Transverse colon (tissue), 4 donors: ENCODE data around the gene DNAL1.

Experiments used
- EP300 ChIP-seq: sonication (generic); formaldehyde crosslinking; IDR thresholded peaks from one replicate; pipeline ENCODE4 v1.6.1; 2017; ENCODE audit warnings: antibody characterized with exemption, low read depth
- POLR2A ChIP-seq: fragments of 450-650 bp; IDR thresholded peaks from one replicate; pipeline ENCODE4 v1.6.1; 2016; ENCODE audit warnings: antibody characterized with exemption, mild to moderate bottlenecking, moderate library complexity
- POLR2AphosphoS5 ChIP-seq, 3 donors: sonication (generic); formaldehyde crosslinking; IDR thresholded peaks; one replicate each; pipeline ENCODE4 v1.6.1; 2016; ENCODE audit warnings: antibody characterized with exemption in 3 of 3
- TF ChIP-seq, protein P1 (sequence below), 5 experiments: fragments of 200-600 bp in 3 of 5; fragments of 450-650 bp in 2 of 5; sonication (generic) in 3 of 5; IDR thresholded peaks; 1 replicate in 2 of 5; 2 replicates in 3 of 5; pipeline ENCODE4 v1.5.1; 2016 to 2017; ENCODE audit warnings: antibody characterized with exemption in 5 of 5, inconsistent platforms in 3 of 5, mild to moderate bottlenecking in 2 of 5, moderate library complexity in 1 of 5

DNA sequence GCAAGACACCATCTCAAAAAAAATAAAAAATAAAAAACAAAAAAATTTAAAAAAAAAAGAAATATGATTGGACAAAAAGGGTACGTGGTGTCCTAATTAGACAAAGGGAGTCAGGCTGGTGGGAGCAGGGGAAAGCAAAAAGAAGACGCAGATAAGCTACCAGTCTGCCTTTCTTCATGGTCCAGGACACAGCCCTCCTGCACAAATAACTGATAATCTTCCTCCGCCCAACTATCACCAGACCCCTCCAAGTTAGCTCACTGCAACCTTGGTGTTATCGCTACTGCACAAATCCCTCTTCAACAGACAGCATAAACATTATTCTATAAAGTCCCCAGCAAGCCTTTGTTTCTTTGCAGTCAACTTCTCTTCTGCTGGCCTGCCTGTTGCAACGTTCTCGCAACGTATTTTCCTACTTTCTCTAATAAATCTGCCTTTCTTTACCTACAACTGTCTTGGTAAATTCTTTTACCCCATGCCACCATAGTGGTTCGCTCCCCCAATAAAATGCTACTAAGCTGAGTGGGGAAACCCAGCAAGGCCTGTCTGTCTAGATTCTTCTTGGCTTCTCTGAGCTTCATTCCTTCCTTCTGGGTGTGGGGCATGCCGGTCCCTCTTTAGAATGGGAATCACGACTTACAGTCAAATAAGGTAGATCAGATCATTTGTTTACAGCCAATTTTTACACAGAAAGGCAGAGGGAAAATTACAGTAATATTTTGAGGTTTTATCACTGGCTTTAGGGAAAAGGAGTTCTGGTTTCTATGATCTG lies 14.6 kb upstream of the DNAL1 start:
- TF ChIP-seq POLR2A = no peak
- TF ChIP-seq, protein P1, sequence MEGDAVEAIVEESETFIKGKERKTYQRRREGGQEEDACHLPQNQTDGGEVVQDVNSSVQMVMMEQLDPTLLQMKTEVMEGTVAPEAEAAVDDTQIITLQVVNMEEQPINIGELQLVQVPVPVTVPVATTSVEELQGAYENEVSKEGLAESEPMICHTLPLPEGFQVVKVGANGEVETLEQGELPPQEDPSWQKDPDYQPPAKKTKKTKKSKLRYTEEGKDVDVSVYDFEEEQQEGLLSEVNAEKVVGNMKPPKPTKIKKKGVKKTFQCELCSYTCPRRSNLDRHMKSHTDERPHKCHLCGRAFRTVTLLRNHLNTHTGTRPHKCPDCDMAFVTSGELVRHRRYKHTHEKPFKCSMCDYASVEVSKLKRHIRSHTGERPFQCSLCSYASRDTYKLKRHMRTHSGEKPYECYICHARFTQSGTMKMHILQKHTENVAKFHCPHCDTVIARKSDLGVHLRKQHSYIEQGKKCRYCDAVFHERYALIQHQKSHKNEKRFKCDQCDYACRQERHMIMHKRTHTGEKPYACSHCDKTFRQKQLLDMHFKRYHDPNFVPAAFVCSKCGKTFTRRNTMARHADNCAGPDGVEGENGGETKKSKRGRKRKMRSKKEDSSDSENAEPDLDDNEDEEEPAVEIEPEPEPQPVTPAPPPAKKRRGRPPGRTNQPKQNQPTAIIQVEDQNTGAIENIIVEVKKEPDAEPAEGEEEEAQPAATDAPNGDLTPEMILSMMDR (IDR thresholded peaks at IDR 0.05) = no peak
- no peak for TF ChIP-seq POLR2AphosphoS5 (IDR thresholded peaks at IDR 0.05)
- TF ChIP-seq EP300 = no peak
